ENCODE measurements around the gene GMDS.
"Not testable (repeated sequence)": the region's sequence is repeated elsewhere in the genome, so short reads cannot be mapped to it uniquely, and the experiment has no call there.

Gene GMDS

DNA sequence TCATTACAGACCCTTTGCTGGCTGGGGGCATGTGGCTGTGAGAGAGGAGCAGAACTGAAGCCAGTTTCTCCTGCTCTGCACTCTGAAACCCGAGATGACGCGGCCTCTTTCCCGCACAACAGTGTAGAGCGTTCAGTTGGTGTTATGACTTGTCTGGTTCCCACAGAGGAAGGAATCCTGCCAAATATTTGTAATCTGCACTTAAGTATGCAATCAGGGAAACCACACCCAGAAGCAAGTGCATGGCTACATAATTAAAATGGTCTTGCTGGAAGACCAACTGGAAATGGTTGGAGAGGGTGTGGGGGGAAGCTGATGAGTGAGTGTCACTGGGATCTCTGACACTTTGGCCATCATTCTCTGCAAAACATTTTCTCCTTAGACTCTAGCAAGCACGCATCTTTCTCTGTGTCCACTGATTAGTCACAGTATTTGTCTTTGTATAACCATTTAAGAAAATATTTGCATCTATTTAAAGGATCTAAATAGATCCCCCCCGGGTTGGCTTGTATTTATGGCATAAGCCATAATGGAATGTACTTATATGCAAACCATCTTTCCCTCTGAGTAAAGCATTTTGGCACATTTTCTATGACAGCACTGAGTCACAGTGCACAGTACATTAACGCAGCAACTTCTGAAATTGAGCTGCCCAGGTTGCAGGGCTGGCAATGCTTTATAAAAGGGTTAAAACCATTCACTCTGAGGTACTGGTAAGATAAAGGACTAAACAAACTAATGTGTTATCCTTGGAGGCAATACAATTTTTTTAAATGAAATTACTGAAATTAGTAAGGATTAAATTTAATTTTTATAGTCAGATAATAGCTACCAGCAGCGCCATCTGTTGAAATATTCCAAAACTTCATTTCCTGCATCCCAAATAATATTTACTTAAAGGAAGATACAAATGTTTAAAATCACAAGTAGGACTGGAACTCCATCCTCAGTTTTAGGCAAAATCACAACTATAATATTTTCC is 559.0 kb downstream of the GMDS start:
- DNase-seq (ENCODE audit: low read depth in 2 of 2) = no peak

GRCh38 chr6:1679688-1680068 is 565.7 kb downstream of the GMDS start:
- no peak for DNase-seq (ENCODE audit: low read depth in 2 of 2)

GRCh38 chr6:1679031-1679687 is 566.2 kb downstream of the GMDS start:
- DNase-seq (ENCODE audit: low read depth in 2 of 2) = no peak

DNA sequence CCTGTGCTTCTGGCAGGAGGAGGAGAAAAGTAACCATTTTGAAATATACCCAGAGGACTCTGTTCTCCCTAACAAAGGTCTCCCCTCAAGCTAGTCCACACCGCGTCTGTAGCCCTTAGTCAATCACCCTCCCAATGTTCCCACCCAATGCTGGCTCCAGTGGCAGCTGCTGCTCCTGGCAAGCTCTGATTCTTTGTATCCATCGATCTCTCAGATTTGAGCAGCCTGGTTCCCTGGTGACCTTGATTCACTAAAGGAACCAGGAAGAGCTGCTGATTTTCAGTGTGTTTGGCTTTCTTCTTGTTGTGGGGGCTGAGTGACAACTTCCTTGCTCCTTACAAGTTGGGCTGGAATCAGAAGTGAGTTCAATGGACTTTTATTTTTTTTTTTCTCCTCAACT is 567.2 kb downstream of the GMDS start:
- DNase-seq (ENCODE audit: low read depth in 2 of 2) = no peak

GRCh38 chr6:1672379-1672778 is 573.0 kb downstream of the GMDS start:
- no peak for DNase-seq (ENCODE audit: low read depth in 2 of 2)

- DNase-seq (ENCODE audit: low read depth in 2 of 2) = no peak
These were observed 574.5 kb downstream of the GMDS start for GRCh38 chr6:1670711-1671462.

DNA sequence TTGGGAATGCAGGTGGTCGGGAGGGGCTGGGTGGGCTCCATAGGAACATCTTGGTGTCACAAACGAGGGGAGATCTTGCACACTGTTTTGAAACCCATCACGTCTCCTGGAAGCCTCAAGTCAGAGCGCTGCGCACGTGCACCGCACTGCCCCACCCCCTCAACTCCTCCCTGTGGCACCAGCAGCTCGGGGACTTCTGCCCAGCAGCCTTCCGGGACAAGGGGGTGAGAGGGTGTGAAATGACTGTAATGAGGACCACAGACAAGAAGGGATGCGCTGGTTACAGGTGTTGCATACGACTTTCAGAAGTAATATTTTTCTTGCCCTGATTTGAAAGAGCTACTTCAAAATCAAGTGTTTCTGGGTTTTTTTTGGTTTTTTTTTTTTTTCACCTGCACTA is 575.4 kb downstream of the GMDS start:
- no peak for DNase-seq (ENCODE audit: low read depth in 2 of 2)

GRCh38 chr6:1668456-1668855 is 576.9 kb downstream of the GMDS start:
- not testable (repeated sequence) for DNase-seq (ENCODE audit: low read depth in 2 of 2)

DNA sequence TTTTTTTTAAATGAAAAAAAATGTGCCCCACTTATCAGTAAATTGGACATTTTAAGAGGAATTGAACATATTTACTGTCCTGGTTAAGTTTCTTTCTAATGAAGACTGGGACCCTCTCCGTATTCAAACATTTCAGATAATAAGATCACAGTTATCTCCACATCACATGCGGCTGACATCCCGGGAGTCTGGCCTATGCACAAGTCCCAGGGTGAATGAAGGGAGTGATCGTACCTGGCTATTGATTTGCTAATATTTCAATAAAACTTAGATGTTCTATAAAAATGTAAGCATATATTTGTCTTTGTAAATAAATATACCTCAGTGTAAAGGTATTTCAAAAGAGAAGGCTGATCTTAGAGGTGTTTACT is 577.6 kb downstream of the GMDS start:
- no peak for DNase-seq (ENCODE audit: low read depth in 2 of 2)

DNA sequence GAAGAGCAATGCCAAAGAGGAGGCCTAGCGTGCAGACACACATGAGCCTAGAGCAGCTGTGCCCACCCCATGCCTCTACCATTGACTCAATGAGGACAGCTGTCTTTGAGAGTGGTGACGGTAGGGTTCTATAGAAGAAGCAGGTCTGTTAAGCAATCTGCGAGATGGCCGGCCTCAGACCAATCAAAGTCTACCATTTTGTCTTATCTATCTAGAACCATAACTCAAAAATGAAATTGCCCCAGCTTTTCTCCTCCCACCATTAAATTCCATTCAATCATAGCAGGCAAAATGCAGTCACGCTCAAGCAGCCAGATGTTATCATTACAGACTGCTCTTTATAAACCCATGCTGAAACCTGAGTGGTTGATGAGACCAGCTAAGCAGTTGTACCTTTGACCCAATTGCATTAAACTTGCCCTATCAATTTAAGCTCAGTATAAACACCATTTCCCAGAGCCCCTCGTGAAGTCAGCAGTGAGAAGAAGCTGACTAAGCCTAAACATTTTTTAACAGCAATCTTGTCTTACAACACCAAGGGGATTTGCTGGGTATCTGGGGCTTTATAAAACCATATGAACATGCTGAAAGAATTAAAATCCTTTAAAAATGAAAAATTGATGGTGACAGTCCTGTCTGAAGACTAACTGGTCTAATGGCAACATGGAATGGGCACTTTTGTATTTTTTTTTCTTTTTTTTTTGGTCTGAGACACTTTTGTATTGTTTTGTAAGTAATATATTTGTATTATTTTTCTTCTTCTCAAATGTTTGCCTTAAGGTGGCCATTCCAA is 578.2 kb downstream of the GMDS start:
- no peak for DNase-seq (ENCODE audit: low read depth in 2 of 2)

DNA sequence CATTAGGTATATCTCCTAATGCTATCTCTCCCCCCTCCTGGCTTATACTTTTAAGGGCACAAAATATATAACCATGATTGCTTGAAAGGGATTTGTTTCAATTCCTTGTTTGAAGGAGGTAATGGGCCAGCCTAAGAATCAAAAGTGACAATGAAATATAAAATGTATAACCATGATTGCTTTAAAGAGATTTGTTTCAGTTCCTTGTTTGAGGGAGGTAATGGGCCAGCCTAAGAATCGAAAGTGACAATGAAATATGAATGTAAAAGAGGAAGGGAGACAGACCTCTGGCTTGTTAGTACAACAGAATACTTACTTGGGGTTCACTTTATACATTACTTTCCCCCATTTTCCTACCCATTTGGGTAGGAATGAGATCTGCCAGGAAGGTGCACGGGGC is 580.2 kb downstream of the GMDS start:
- DNase-seq (ENCODE audit: low read depth in 2 of 2) = no peak

DNA sequence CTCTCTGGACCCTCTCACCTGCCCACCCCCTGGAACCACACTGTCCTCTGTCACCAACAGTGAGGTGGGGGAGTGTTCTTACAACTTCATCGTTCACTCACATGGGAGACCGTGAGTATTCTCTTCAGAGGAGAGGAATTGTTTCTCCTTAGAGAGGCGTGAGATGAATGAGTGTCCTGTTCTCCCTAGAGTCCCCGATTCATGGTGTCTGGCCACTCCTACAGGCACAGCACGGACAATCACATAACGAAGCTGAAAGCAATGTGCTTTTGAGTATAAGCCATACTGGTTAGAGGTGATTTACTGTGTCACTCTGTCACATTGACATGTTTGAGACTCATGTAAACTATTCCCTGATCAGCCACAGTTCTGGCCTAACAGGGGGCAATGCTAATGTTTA is 581.1 kb downstream of the GMDS start:
- DNase-seq (ENCODE audit: low read depth in 2 of 2) = no peak

DNA sequence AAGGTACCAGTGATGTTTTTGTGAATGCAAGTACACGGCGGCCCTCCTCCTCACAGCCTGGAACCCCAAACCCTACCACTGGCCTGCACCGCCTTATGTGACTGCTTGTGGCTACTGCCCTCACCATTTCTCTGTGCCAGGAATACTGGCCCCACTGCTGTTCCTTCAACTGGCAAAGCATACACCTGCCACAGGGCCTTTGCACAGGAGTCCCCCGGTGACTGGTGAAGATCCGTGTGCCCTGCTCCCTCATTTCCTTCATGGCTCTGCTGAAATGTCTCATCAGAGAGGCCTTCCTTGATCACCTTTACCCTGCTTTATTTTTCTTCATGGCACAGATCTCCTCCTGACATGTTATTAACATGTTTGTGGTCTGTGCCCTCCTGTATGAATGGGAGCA is 581.9 kb downstream of the GMDS start:
- no peak for DNase-seq (ENCODE audit: low read depth in 2 of 2)

- DNase-seq (ENCODE audit: low read depth in 2 of 2) = no peak
These were observed 582.9 kb downstream of the GMDS start for GRCh38 chr6:1662534-1662933.

DNA sequence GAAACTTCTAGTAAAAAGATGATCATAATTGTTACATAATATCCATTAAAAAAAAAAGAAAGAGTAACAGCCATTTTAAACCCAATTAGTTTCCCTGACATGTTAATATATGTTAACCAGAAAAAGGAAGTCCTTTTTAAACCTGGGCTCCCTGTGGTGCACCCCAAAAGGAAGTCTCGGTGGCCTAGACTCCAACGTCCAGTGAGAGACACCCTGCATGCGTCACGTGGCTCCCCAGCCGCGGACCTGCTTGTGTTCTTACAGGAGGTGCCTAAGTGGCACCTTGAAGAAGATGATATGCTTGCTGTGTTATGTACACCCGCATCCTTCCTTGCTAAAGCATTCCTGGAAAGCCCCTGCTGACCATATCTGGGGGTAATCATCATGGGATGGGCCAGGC is 585.6 kb downstream of the GMDS start:
- no peak for DNase-seq (ENCODE audit: low read depth in 2 of 2)

- no peak for DNase-seq (ENCODE audit: low read depth in 2 of 2)
These were observed 587.0 kb downstream of the GMDS start for GRCh38 chr6:1658212-1659005.

DNA sequence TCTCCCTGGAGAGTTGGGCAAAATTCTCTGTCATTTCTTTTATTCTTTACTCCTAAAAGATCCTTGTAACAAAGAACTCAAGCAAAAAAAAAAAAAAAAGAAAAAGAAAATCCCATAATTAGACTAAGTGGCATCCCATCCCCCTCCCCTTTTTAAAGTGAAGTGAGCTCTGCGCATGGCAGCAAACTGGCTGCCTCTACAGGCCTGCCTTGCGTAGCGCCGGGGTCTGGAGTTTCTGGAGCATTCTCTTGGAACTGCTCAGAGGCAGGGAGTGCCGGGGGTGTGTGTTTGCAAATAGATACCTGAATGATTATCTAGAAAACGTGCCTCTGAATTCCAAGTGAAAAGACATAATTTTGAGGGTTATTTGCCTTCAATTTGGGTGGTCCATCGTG is 587.6 kb downstream of the GMDS start:
- no peak for DNase-seq (ENCODE audit: low read depth in 2 of 2)

DNA sequence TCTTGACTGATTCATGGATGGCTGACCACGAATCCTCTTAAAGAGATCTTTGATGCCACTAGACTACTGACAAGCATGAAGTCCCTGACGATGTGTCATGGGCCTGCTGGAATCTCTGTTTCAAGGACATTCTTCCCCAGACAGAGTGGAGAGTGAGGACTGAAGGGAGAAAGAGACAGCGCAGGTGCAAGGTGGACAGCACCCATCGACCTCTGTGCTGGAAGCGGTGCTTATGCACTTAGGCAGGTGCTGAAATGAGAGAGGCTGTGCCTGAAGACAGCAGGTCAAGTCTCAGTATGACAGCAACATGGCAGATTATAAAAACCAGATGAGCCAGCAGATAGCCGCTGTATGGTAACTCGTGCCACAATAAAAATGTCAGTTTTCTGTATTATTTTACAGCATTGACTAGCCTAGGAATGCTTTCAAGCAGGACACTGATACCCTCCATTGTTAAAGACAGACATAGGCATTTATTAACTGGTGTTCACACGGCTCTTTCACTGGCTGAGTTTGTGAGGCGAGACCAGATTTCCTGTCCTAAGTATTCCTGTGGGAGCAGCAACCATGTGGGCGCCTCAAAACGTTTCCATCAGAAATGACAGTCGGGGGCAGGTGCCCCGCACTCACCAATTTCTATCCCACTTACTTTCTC is 588.2 kb downstream of the GMDS start:
- DNase-seq (ENCODE audit: low read depth in 2 of 2) = no peak

DNA sequence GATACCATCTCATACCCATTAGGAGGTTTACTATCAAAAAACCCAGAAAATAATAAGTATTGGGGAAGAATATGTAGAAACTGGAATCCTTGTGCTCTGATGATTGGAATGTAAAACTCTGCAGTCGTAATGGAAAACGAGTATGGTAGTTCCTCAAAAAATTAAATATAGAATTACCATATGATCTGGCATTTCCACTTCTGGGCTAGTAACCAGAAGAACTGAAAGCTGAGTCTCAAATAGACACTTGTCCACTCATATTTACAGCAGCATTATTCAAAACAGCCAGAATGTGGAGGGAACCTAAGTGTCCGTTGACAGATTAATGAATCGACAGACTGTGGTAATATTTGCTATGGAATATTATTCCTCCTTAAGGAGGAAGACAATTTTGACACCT is 591.4 kb downstream of the GMDS start:
- no peak for DNase-seq (ENCODE audit: low read depth in 2 of 2)

DNA sequence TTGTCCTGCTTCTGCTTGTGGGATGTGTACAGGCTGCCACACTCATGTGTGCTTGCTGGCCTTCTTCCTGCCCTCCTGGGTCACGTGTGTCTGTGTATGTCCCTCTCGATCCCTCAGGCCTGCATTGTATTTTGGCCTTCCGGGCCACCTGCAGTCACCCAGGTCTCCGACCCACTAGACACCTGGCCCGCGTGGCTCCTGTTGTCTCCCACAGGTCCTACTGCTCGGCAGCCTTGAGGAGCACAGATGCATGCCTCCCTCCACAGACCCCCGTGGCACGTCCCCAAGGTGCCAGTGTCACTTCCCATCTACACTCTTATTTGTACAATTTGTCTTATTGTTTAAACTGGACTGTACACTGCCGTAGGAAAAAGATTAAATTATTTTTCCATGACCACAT is 592.6 kb downstream of the GMDS start:
- DNase-seq (ENCODE audit: low read depth in 2 of 2) = no peak
